Stimulated activated naive CD4-positive, alpha-beta T cell (primary cell): ENCODE data around the gene STS.
"Not testable (repeated sequence)": the region's sequence is repeated elsewhere in the genome, so short reads cannot be mapped to it uniquely, and the experiment has no call there.

Experiments used
- DNase-seq, 6 experiments: peaks; one replicate each; lab custom pipeline; 2025; lab: John Stamatoyannopoulos, UW

The STS gene

GRCh38 chrX:7139202-7140081, 8.1 kb upstream of the STS start:
- DNase-seq = no peak

- no peak for DNase-seq
Observed at GRCh38 chrX:7143076-7143475, 4.4 kb upstream of the STS start.

- DNase-seq = no peak
Observed at GRCh38 chrX:7143941-7144525, 3.5 kb upstream of the STS start.

GRCh38 chrX:7145454-7145853, 2.1 kb upstream of the STS start:
- DNase-seq = no peak

DNA sequence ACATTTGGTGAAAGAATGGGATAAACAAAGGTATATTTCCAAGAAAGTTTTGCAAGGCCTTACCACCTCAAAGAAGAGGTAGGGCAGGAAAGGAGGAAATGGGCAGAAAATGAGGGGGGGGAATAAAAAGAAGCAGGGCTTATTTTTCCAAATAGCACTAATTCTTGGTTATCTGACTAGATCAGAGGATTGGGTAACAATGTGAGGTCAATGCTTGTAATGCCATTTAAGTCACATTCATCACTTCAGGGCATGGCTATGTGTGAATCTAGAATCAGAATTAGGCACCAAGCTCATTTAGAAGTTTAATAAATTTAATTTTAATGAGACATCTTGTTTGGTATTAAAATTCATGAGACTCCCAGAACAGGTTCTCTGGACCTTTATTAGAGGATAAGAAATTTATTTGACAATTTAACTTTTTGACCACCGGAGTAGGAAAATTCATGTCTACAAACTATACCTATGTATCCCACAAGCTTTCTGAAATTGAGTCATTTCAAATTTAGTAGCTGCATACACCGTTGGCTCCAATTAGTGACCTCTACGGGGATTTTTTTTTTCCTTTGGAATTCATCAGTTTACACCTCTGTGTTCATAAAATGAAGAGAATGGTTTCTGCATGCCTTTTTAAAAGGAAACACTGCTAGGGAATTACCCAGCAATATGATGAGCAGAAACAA, 1.4 kb upstream of the STS start:
- peak in 1 of 6 experiments; percentile 22 for DNase-seq

DNA sequence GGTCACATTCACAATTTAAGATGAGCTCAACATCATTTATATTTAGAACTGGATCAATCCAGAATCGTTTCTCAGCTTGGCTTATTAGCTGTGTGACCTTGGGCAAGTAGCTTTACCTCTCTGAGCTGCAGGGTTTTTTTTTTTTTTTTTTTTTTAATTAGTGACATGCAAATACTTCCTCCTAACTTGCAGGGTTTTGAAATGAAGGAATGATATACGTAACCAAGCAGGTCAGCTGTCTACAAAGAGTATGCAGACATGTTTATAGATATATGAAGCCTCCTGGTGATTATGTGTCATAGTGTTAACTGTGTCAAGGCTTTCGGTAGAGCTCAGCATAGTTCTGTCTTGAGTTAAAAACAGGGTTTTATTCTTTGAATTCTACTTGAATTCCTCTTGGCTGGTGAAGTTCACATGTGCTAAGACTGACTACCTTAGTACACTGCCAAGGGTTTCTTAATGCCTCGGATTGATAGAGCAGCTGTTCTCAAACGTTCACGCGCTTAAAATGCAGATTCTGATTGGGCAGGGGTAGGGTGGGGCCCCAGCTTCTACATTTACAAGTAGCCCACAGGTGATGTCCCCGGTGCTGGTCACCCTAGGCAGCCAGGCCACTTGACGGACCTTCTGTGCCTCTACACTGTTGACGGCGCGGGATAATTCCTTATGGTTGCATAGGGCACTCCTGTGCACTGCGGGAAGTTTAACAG, 654 bp upstream of the STS start:
- DNase-seq = peak in 3 of 6 experiments; percentile 9 to 43 (median 42)

DNA sequence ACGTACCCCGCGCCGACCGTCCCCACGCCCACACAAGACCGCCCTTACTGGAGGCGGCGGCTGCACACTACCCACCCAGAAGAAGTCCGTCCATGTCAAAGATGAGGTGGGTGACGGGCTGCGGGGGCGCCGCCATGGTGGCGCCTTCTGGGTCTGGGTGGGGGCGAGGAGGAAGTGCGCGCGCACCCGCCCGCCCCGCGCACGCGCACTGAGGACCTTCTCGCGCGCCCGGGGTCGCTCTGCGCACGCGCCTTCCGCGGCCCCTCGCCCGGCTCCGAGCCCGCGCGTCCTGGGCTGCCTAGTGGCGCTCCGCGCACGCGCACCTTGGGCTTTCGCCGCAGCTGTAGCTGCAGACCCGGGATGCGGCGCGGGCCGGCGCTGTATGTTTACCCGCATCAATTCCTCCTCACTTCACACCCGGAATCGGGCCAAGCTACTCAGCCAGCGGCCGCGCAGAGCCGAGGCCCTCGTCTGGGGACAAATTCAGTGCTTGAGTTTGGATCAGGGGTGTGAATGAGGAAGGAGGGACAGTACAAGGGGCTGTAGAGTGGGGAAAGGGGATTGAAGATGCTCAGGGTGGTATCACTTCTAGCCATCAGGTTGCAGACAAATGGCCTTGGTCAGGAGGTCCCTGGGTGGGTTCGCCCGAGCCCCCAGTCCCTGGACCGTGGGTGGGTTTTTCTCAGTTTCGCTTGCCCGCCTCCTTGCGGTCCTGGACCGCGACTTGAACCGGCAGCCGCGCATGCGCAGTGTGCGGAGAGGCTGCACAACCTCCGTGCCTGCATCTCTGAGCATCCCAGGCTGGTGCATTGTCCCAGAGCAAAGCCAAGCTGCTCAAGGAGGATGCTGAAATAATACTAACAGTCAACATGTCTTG, 704 bp downstream of the STS start, which contains the start of gene PUDP:
Gene PUDP (minus strand): TSS at position 176 of the 877 bp plus-strand sequence. CDS start 40 bp downstream, at position 136.
- DNase-seq = peak; percentile 76 to 98 (median 84)

DNA sequence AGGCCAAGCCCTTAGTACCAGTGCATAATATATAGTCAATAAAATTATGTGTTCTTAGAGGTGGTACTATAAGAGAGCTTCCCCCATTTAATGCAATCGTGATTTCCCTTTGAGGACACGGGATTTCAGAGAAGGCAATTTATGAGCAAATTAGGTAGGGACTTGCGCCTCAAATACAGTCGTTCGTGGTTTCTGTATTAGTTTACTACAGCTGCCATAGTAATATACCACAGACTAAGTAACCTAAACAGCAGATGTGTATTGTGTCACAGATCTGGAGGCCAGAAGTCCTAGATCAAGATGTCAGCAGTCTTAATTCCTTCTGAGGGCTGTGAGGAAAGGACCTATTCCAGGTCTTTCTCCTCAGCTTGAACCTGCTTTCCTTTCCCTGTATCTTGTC, 1.9 kb downstream of the STS start:
- no peak for DNase-seq

GRCh38 chrX:7153231-7153630, 5.7 kb downstream of the STS start:
- no peak for DNase-seq

DNA sequence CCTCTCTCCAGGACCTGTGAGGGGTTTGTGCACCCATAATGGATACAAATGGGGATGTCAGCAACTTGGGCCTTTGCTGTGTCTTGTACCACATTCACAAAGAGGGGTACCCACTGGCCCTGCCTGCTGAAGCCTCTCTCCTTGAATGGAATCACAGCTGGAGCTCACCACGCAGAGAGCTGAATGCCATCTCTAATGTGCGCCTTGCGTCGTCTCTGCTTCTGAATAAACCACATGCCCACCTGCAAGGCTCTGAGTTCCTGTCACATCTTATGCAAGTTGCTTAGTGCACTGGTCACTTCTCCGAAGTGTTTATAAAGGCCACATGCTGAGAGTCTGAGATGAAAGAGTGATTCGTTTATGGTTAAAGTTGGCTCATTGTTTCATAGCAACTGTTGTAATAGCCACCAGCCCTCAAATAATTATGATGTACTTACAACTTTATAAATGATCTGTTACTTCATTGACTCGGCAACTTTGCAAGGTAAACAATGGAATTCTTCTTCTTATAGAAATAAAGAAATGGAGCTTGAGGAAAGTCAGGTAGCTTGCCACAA, 6.6 kb downstream of the STS start:
- no peak for DNase-seq

GRCh38 chrX:7155163-7155562, 7.7 kb downstream of the STS start:
- DNase-seq = no peak

- no peak for DNase-seq
Observed at GRCh38 chrX:7156879-7157278, 9.4 kb downstream of the STS start.

- DNase-seq = no peak
Observed at GRCh38 chrX:7158468-7158990, 11.0 kb downstream of the STS start.

DNA sequence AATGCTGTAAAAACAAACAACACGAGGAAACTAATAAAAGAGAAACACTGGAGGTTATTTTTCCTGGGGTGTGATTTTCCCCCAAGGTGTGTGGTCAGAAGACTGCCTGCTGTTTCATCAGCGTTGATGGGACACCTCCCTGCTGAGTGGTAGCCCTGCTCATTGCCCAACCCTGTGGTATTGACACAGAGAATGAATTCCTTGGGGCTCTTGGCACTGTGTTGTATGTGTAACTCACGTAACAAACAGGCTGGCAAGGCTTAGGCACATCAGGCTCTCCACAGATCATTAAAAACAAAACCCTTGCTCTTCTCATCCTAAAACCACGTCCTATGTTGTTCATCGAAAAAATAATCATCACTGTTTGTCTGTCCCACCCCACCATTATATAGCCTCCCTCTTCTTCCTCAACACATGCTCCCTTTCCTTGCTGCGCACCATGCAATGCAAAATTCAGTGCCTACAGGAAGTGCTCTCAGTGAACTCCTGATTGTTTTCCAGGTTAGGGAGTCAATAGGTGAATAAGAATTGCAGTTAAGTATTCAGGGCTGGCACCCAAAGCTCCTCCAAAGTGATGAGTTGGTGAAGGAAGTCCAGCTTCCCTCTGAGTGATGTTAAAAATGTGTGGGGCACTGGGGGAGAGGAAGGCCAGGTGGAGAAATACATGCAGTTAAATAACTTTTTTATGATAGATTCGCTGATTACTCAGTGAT, 11.8 kb downstream of the STS start:
- no peak for DNase-seq

GRCh38 chrX:7163146-7163677, 15.7 kb downstream of the STS start:
- no peak for DNase-seq

DNA sequence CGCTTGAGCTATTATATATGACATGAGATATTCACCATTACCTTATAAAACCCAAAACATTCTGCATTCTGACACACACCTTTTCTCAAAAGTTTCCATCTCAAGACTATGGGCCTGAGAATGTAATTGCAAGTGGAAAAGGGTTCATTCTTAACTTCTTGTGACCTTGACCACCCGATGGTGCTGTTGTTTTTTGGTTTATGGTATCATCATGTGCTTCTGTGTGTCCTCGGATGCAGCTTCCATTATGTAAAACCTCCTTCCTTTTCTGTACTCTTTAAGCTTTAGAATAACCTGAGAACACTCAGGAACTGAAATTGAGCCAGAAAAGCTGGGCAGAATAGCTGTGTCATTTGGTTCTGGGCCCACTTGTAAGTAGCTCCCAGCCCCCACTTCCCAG, 16.7 kb downstream of the STS start:
- no peak for DNase-seq

DNA sequence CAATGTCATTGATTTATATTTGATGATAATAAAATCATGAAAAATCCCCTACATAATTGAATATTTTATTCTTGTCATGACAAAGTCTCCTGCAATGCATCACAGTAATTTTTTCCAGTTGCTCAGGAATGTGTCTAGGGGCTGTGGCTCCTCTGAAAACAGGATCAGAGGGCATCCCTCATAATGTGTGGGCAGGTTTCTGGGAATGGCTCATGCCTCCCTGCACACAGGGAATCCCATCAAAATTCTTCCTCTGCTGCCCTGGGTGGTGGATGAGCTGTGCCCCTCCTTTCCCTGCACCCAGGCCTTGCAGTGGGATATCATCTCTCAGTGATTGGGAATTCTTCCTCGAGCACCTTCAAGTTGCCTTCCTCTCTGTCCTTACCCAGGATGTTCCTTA, 20.9 kb downstream of the STS start:
- no peak for DNase-seq

DNA sequence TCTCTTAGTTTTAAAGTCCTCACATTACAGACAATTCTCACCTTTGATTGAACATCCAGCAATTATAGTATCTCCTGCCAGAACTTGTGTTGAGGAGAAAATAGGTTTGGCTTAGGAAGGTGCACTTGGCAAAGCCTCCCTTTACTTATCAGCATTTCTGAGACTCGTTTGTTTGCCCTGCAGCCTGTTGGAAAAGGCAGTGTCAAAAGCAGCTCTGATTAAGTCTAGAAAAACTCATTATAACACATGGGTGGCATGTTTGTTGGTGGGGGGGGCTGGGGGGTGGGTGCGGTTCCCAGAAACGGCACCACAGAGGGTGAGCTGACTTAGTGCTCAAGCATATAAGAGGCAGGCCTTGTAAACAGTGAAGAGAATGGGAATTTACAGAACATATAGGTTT, 22.1 kb downstream of the STS start:
- no peak for DNase-seq

GRCh38 chrX:7170898-7171297, 23.4 kb downstream of the STS start:
- peak in 4 of 6 experiments; percentile 1 to 20 (median 8) for DNase-seq

GRCh38 chrX:7178859-7179258, 31.3 kb downstream of the STS start:
- DNase-seq = not testable (repeated sequence)
